Ovary (tissue), 10 donors: ENCODE results near the gene GTF2F1. TPM values are rescaled to one million over a fixed set of nuclear protein-coding genes. Genes with fewer than 3 reads are reported as not detected.

ENCODE experiments used
- DNase-seq, 5 donors: peaks; one replicate each; pipeline ENCODE4 v3.0.0-alpha.2; 2019 to 2020
- H3K27ac ChIP-seq, 2 donors: fragments of 200-600 bp; one replicate each; pipeline versions ENCODE4 v1.5.1 to v1.8.0; 2019 to 2022
- H3K27me3 ChIP-seq: fragments of 200-600 bp; one replicate; pipeline ENCODE4 v1.8.0; 2022
- H3K36me3 ChIP-seq: fragments of 200-600 bp; sonication (generic); one replicate; pipeline ENCODE4 v1.5.1; 2019
- H3K4me1 ChIP-seq: one replicate; pipeline ENCODE4 v1.8.1; 2013; ENCODE audit warnings: mild to moderate bottlenecking, moderate library complexity; ENCODE audit not compliant: insufficient read depth
- H3K4me3 ChIP-seq: fragments of 200-600 bp; sonication (generic); one replicate; pipeline ENCODE4 v1.5.1; 2017
- H3K9me3 ChIP-seq, 2 donors: fragments of 200-600 bp in 1 of 2; sonication (generic) in 1 of 2; one replicate each; pipeline versions ENCODE4 v1.5.1 to v1.8.1; 2013 to 2019; ENCODE audit warnings: mild to moderate bottlenecking in 1 of 2, moderate library complexity in 1 of 2
- EP300 ChIP-seq: sonication (generic); formaldehyde crosslinking; IDR thresholded peaks from one replicate; pipeline ENCODE4 v1.6.1; 2017; ENCODE audit warnings: antibody characterized with exemption
- POLR2A ChIP-seq: fragments of 450-650 bp; IDR thresholded peaks from one replicate; pipeline ENCODE4 v1.6.1; 2017; ENCODE audit warnings: antibody characterized with exemption, mild to moderate bottlenecking, moderate library complexity
- WGBS, 3 donors: extraction: QIAGEN DNeasy Blood & Tissue Kit in 1 of 3; methylation state at CpG; one replicate each; pipeline versions ENCODE4 v1.1.5 to v1.1.7; 2013 to 2017; 5-methylcytosine and 5-hydroxymethylcytosine counted together
- intact Hi-C, 4 donors: fragments of 100-400 bp; cut with DNase I; formaldehyde crosslinking; loops; one replicate each; pipeline versions ENCODE4 v1.11.0 to v1.15.1; 2022 to 2023
- long read RNA-seq, 3 donors: library from polyadenylated mRNA in 2 of 3; unstranded in 2 of 3; transcript quantifications; one replicate each; pipeline ENCODE4 v2.0.0 and lab custom pipeline, GENCODE V29; 2021 to 2026
- polyA plus RNA-seq, 2 donors: library from polyadenylated mRNA; stranded (reverse); fragments of 200-250 nt in 1 of 2; fragments of 350-450 nt in 1 of 2; fragmentation: Illumina TruSeq in 1 of 2; extraction: RNeasy Lipid Tissue Mini Kit (QIAGEN cat#74804) in 1 of 2; gene quantifications; one replicate each; pipeline ENCODE4 v1.2.3, GENCODE V29; 2013 to 2014
- total RNA-seq, 7 donors: library from RNA; depleted of rRNA in 2 of 7; stranded (reverse); fragments of >200 nt in 2 of 7; fragmentation: NEBNext Ultra II Directional in 3 of 7; extraction: Animal tissue kit (Norgen Biotek cat#: 25700) in 3 of 7; gene quantifications; one replicate each; pipeline versions ENCODE4 v1.1.0 to v1.2.4, GENCODE V29; 2016 to 2023
- TF ChIP-seq, protein P1 (sequence below), 3 donors: fragments of 450-650 bp in 2 of 3; fragments of 200-600 bp in 1 of 3; IDR thresholded peaks; one replicate each; pipeline versions ENCODE4 v1.5.1 to v1.8.0; 2016 to 2022; ENCODE audit warnings: antibody characterized with exemption in 3 of 3, mild to moderate bottlenecking in 1 of 3
- donor health status: DM: no; HTN: no; CAD: no; lungs with moderate emphysema.
- donor health status: DM: no; HTN: no; CAD: no.
- donor health status: Bipolar disorder and iron deficiency.
- donor health status: DM: yes; HTN: yes; CAD: no.
- donor health status: DM: no; HTN: no; CAD: no.
- donor health status: DM: yes; HTN: yes; CAD: no.

The GTF2F1 gene, protein sequence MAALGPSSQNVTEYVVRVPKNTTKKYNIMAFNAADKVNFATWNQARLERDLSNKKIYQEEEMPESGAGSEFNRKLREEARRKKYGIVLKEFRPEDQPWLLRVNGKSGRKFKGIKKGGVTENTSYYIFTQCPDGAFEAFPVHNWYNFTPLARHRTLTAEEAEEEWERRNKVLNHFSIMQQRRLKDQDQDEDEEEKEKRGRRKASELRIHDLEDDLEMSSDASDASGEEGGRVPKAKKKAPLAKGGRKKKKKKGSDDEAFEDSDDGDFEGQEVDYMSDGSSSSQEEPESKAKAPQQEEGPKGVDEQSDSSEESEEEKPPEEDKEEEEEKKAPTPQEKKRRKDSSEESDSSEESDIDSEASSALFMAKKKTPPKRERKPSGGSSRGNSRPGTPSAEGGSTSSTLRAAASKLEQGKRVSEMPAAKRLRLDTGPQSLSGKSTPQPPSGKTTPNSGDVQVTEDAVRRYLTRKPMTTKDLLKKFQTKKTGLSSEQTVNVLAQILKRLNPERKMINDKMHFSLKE
- total RNA-seq (10 to 100 TPM; 41.2 to 95.0 (median 65.7) TPM), polyA plus RNA-seq (10 to 100 TPM; 66.9 to 91.5 TPM)
- long read RNA-seq, donor 1, transcript GTF2F1-201 (13 exons, 2,731 nt): major isoform, 579 of 714 reads
- long read RNA-seq, donor 1, partial matches to known transcripts: 68 of 714 reads
- long read RNA-seq, donor 1, other reads (novel, unspliced or antisense): 67 of 714 reads
- long read RNA-seq, donor 2, transcript GTF2F1-201 (13 exons, 2,731 nt): major isoform, 7 of 7 reads
- long read RNA-seq, donor 2, partial matches to known transcripts: 0 of 7 reads
- long read RNA-seq, donor 2, other reads (novel, unspliced or antisense): 0 of 7 reads
- long read RNA-seq, donor 3, transcript GTF2F1-201 (13 exons, 2,731 nt): major isoform, 138 of 189 reads
- long read RNA-seq, donor 3, partial matches to known transcripts: 37 of 189 reads
- long read RNA-seq, donor 3, other reads (novel, unspliced or antisense): 14 of 189 reads

DNA sequence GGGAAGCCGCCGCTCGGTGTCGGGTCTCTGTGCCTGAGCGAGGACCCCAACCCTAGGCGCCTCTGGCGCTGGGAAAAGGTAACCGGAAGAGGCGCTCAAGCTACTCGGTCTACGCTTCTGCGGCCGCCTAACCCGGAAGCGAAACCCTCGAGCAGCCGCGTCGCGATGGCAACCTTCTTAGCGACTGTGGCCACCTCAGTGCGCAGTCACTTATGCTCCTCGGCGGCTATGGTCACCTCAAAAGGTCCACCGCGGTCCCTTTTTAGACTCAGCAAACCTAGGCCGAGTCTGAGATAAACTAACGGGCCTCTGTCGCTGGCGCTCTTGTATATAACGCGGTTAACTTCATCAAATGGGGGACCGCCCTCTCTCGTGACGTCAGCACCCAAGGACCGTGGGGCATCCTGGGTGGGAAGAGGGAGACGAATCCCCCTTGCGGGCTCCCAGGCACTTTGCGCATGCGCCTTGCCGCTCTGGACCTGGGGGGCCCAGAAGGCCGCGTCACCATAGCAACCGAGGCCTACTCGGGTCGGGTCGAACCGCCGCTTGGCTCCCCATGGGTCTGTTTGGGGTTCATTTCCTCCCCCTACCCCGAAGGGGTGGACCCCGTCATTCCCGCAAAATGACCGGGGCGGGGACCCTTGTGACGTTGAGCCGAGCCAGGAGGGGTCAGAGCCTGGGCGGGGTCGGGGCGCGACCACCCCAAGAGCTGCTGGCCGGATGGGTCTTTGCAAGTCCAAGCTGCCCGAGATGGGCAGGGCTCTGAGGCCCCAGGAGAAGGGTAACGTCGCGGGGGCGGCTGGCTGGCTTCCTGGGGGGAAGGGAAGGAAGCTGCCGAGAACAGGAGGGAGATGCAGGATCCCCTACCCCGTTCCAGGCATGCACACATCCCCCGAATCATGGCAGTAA lies at the start of gene GTF2F1:
Gene GTF2F1 (minus strand): TSS at position 91 of the 909 bp plus-strand sequence. CDS start 169 bp downstream, outside the sequence.
- H3K9me3 ChIP-seq: no peaks in the 10 kb centered on the region
- no peaks in the 10 kb centered on the region for H3K36me3 ChIP-seq
- no peaks in the 10 kb centered on the region for H3K27me3 ChIP-seq
- intact Hi-C loops: no loop called here
- peak within 1 kb of the TSS; percentile 74 to 97 for H3K27ac ChIP-seq
- H3K4me3 ChIP-seq: peak within 1 kb of the TSS; percentile 75
- peak; percentile 98 to 100 (median 99) for DNase-seq
- peaks cover 4% of the 10 kb centered on the region for H3K4me1 ChIP-seq
- peak; percentile 57 for TF ChIP-seq POLR2A
- TF ChIP-seq, protein P1, sequence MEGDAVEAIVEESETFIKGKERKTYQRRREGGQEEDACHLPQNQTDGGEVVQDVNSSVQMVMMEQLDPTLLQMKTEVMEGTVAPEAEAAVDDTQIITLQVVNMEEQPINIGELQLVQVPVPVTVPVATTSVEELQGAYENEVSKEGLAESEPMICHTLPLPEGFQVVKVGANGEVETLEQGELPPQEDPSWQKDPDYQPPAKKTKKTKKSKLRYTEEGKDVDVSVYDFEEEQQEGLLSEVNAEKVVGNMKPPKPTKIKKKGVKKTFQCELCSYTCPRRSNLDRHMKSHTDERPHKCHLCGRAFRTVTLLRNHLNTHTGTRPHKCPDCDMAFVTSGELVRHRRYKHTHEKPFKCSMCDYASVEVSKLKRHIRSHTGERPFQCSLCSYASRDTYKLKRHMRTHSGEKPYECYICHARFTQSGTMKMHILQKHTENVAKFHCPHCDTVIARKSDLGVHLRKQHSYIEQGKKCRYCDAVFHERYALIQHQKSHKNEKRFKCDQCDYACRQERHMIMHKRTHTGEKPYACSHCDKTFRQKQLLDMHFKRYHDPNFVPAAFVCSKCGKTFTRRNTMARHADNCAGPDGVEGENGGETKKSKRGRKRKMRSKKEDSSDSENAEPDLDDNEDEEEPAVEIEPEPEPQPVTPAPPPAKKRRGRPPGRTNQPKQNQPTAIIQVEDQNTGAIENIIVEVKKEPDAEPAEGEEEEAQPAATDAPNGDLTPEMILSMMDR (IDR thresholded peaks at IDR 0.05): peak in 2 of 3 donors; percentile 12 to 53
- TF ChIP-seq EP300: peak; percentile 42
- 0% methylated on average over 58 to 69 of the region's 69 CpGs for WGBS, 3 donors

DNA sequence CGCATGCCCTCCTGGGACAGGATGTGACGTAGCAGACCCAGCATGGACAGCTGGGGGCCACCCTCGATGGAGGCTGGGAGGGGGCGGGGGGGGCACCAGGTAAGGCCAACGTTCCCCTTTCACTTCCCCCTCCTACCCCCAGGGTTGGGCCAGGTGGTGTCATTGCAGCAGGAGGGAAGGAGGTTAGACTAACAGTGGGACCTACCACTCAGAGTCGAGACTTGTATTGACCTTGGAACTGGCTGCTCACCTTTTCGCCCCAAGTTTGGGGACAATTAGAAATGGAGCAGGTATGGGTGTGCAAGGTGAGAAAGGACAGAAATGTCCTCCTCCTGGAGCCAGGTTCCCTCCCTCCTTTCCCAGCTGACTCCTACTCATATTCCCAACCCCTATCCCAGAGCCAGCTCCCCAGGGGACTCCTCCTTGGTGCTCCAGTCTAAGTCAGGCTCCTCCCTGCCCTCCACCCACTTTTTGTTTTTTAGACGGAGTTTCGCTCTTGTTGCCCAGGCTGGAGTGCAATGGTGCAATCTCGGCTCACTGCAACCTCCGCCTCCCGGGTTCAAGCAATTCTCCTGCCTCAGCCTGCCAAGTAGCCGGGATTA lies 49.2 kb upstream of the GTF2F1 start:
- H3K27me3 ChIP-seq: no peaks in the 10 kb centered on the region
- 88 to 93% (median 89%) methylated on average over 13 of the region's 13 CpGs for WGBS, 3 donors

DNA sequence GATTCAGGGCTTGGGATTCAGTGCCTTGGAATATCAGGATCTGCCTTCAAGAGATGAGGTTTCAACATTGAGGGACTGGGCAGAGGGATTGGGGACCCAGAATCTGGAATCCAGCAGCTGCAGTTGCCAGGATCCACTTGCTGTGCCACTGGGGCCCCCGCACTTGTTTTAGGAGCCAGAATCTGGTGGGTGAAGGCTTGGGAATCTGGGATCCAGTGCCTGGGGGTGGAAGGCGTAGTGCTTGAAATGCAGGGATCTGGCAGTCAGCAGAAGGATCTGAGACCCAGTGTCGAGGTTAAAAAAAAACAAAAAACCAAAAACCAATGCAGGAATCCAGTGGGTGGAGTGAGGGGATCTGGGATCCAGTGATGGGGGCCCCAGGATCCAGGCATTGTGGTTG lies 47.9 kb upstream of the GTF2F1 start:
- intact Hi-C loops: no loop called here
- H3K4me1 ChIP-seq: no peaks in the 10 kb centered on the region

More for the DNA sequence above, 49.2 kb upstream of the GTF2F1 start:
- no peaks in the 10 kb centered on the region for H3K4me1 ChIP-seq
- H3K4me3 ChIP-seq: no peak overlapping the region
- no peak for DNase-seq
- intact Hi-C loops: no loop called here
- TF ChIP-seq EP300: no peak
- no peak for TF ChIP-seq POLR2A
- TF ChIP-seq, protein P1 (IDR thresholded peaks at IDR 0.05): no peak
- H3K36me3 ChIP-seq: no peaks in the 10 kb centered on the region
- H3K9me3 ChIP-seq: peaks cover 0 to 8% of the 10 kb centered on the region in 2 donors
- no peak overlapping the region for H3K27ac ChIP-seq

More for the DNA sequence above, 47.9 kb upstream of the GTF2F1 start:
- no peak overlapping the region for H3K4me3 ChIP-seq
- no peak for DNase-seq
- H3K27me3 ChIP-seq: no peaks in the 10 kb centered on the region
- no peaks in the 10 kb centered on the region for H3K36me3 ChIP-seq
- TF ChIP-seq EP300: no peak
- TF ChIP-seq POLR2A: no peak
- TF ChIP-seq, protein P1 (IDR thresholded peaks at IDR 0.05): no peak
- H3K27ac ChIP-seq: no peak overlapping the region
- H3K9me3 ChIP-seq: peaks cover 0 to 5% of the 10 kb centered on the region in 2 donors
- WGBS, 3 donors: 82 to 91% (median 84%) methylated on average over 3 of the region's 3 CpGs
